Measurements from ENCODE around the gene ARV1.
"Not testable (repeated sequence)": the region's sequence is repeated elsewhere in the genome, so short reads cannot be mapped to it uniquely, and the experiment has no call there.

ARV1 gene

DNA sequence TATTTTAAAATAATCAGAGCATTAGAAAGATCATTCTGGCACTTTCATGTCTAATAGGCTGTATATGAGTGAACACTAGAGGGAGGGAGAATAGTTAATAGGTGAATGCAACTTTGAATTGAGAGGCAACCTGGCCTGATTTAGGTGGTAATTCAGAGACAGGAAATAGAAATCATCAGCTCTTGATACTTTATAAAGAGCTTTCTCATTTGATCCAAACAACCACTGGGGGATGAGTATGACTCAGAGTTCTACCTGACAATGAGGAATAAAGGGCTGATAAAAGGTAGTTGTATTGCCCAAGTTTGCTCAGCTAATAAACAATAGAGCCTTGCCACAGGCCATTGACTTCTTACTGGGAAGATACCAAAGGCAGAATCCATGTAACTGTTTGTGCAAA is 66.4 kb downstream of the ARV1 start:
- DNase-seq = no peak

- not testable (repeated sequence) for DNase-seq
Observed at GRCh38 chr1:231045921-231046729, 67.2 kb downstream of the ARV1 start.

GRCh38 chr1:231046730-231047395 is 68.0 kb downstream of the ARV1 start:
- no peak for DNase-seq

GRCh38 chr1:231047529-231047928 is 68.6 kb downstream of the ARV1 start:
- not testable (repeated sequence) for DNase-seq

GRCh38 chr1:231048419-231048818 is 69.5 kb downstream of the ARV1 start:
- DNase-seq = not testable (repeated sequence)

GRCh38 chr1:231049121-231049979 is 70.5 kb downstream of the ARV1 start:
- DNase-seq = no peak
